Midbrain (tissue), 1 donor: ENCODE measurements around the gene ARHGEF12.

ENCODE experiments used
- DNase-seq: peaks from one replicate; lab custom pipeline; 2025; lab: John Stamatoyannopoulos, UW

The ARHGEF12 gene

DNA sequence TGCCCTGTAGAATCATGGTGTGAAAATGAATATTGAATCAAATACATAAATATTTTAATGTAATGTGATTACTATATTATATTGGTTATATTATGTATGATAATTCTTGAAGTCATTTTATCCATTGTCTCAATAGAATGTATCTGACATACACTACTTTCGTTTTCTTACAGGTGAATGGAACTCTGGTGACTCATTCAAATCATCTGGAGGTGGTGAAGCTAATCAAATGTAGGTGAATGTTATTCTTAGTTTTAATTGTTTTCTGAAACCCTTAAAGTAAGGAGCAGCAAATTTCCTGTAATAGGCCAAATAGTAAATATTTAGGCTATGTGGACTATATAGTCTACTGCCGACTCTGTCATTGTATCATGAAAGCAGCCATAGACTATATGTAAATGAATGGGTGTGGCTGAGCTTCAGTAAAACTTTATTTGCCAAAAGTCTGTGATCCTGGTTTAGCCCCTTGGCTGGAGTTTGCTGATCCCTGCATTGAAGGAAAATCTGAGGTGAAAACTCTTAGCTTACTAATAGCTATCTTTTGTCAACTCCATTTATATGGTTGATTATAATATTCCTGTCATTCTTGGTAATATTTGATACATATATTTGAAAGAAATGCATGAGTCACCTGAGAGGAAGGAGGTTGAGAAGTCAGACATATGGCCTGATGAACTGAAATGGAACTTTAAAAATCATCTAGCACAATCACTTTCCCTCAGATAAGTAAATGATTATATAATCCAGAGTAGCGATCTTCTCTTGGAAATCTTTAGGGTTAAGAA, 88.2 kb downstream of the ARHGEF12 start:
- no peak for DNase-seq

GRCh38 chr11:120424970-120425332, 88.7 kb downstream of the ARHGEF12 start:
- no peak for DNase-seq

GRCh38 chr11:120425527-120425926, 89.3 kb downstream of the ARHGEF12 start:
- no peak for DNase-seq

DNA sequence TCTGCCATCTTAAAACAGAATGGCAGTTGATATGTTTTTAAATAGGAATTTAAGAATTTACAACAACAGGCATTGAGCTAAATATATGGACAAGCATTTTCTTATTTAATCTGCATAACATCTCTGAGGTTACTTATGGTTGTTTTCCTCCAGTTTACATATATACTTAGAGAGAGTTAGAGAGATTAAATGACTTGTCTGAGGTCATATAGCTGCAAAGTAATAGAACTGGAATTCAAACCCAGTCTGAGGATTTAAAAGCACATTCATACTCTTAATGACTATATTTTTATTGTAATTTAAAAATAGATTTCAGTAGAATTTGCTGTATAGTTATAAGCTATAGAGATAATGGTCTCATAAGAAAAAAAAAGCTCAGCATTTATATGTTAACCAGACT, 93.9 kb downstream of the ARHGEF12 start:
- no peak for DNase-seq

DNA sequence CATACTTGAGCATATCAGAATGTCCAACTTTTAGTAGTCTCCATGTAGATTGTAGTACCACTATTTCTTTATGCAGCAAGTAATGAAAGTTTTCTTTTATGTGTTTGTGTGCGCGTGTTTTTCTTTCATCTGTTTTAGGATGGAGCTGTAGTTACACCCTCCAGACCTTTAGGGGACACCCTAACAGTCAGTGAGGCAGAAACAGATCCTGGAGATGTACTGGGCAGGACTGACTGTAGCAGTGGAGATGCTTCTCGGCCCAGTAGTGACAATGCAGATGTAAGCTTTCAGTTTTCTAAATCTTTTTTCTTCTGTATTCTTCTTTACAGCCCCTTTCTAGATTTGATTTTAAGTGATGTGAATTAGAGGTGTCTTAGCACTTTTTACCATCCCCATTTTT, 95.4 kb downstream of the ARHGEF12 start:
- no peak for DNase-seq

- DNase-seq = no peak
Measured at GRCh38 chr11:120432056-120433018, 96.1 kb downstream of the ARHGEF12 start.

GRCh38 chr11:120441592-120441991, 105.4 kb downstream of the ARHGEF12 start:
- DNase-seq = no peak

DNA sequence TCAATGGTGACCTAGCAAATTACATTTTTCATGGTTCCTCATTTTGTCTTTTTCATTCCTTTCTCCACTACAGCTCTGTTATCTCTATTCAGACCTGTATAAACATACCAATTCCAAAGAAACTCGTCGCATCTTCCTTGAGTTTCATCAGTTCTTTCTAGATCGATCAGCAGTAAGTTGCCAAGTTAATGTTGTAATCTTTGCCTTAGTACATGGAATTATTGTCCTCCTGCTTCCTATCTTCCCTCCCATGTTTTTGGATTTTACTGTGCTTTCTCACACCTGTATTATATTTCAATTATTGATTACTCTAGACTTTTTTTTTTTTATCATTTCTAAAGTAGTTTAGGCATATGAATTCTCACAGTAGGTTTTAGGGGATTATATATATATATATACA, 105.8 kb downstream of the ARHGEF12 start:
- no peak for DNase-seq

- DNase-seq = no peak
Measured at GRCh38 chr11:120446802-120447201, 110.6 kb downstream of the ARHGEF12 start.

DNA sequence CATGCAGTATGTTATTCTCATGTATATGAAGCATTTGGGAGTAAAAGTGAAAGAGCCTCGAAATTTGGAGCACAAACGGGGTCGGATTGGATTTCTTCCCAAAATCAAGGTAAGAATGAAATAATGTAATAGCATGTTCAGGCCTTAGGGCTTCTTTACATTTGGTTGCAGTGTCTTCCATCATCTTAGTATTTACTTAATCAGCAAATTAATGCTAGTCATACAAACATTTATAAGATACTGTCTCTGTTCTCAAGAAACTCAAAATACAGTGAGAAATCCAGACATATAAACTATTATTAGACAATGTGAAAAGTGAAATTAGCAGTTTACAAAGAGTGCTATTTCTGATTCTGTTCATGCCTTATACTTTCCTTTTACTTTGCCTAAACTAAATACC, 112.0 kb downstream of the ARHGEF12 start:
- DNase-seq = no peak

- DNase-seq = no peak
Measured at GRCh38 chr11:120455487-120455886, 119.3 kb downstream of the ARHGEF12 start.

DNA sequence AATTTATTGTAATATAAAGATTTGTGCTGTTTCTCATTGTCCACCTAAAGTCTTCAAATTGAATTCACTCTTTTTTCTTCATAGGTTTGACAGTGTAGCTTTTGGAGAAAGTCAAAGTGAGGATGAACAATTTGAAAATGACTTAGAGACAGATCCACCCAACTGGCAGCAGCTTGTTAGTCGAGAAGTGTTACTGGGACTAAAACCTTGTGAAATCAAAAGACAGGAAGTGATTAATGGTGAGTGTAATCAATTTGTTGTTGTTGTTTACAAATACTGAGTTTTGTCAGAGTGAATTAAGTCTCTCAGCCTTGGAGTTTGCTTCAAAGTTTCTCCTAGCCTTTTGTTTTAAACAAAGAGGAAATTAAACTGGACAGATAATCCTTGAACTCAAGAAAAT, 121.8 kb downstream of the ARHGEF12 start:
- DNase-seq = no peak

DNA sequence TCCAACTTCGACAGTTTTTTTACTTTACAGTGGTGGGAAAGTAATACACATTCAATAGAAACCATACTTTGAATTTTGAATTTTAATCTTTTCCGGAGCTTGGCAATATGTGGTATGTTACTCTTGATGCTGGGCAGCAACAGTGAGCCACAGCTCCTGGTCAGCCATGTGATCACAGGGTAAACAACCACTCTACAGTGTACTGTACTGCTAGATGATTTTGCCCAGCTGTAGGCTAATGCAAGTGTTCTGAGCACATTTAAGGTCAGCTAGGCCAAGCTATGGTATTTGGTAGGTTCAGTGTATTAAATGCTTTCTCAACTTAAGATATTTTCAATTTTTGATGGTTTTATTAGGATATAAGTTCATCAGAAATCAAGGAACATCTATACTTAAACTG, 126.6 kb downstream of the ARHGEF12 start:
- DNase-seq = no peak

GRCh38 chr11:120465921-120466534, 129.8 kb downstream of the ARHGEF12 start:
- no peak for DNase-seq

DNA sequence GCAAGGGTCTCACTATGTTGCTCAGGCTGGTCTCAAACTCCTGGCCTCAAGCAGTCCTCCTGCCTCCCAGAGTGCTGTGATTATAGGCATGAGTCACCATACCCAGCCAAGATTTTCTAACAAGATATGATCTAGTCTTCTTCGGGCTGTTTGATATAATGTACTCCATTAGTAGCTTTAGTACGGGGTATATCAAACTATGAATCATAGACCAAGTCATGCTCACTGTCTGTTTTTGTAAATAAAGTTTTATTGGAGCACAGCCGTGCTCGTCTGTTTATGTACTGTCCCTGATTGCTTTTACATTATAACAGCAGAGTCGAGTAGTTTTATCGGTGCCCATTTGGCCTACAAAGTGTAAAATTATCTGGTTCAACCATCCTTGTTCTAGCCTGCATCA, 131.4 kb downstream of the ARHGEF12 start:
- no peak for DNase-seq

GRCh38 chr11:120471131-120471530, 134.9 kb downstream of the ARHGEF12 start:
- DNase-seq = no peak

- no peak for DNase-seq
Measured at GRCh38 chr11:120471994-120472393, 135.8 kb downstream of the ARHGEF12 start.

GRCh38 chr11:120473503-120473902, 137.3 kb downstream of the ARHGEF12 start:
- DNase-seq = no peak

- DNase-seq = no peak
Measured at GRCh38 chr11:120482149-120482548, 145.9 kb downstream of the ARHGEF12 start.

DNA sequence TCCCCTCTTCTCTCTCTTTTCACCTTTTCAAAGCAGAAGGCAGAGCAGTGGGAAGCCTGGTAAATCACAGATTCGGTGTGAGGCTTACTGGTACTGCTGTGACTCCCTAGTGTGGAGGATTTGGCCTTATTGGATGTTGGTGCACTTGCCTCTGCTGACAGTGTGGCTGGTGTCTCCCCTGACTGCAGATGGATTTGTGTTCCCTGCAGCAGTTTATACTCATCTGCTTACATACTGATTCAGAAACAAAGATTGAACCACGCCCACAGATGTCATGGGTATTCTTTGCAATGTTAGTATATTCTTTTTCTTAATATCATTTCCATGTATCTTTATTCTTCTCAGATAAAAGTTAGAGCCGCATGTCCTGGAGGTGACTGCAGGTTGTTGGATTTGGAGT, 148.5 kb downstream of the ARHGEF12 start:
- DNase-seq = no peak

- DNase-seq = no peak
Measured at GRCh38 chr11:120486138-120486537, 149.9 kb downstream of the ARHGEF12 start.

- DNase-seq = no peak
Measured at GRCh38 chr11:120489799-120490198, 153.6 kb downstream of the ARHGEF12 start.

- DNase-seq = no peak
Measured at GRCh38 chr11:120492486-120492885, 156.3 kb downstream of the ARHGEF12 start.
